GM12878 (cell line): ENCODE data around the gene ICA1L. TPM values are rescaled to one million over a fixed set of nuclear protein-coding genes. Genes with fewer than 3 reads are reported as not detected.

ENCODE experiments used
- ATAC-seq: fragments of 200-7000 bp; cut with Tn5 transposase; 3 replicates; pipeline ENCODE4 v1.9.1; 2020; ENCODE audit warnings: mild to moderate bottlenecking, moderate library complexity
- BruUV-seq: library from RNA; stranded (reverse); fragments of 400-500 nt; replicated peaks from 2 replicates; lab custom pipeline; 2021; lab: Mats Ljungman, UMichigan
- CTCF ChIA-PET: fragments of 300-600 bp; sonication (Branson Sonifier 250); formaldehyde crosslinking; extraction: SDS; loops from one replicate; lab custom pipeline; 2021; ENCODE audit warnings: inconsistent platforms; lab: Yijun Ruan, JAX
- POLR2A ChIA-PET: fragments of 350-600 bp; formaldehyde crosslinking; extraction: SDS; loops from one replicate; lab custom pipeline; 2021; ENCODE audit warnings: inconsistent platforms; lab: Charles Lee
- RAD21 ChIA-PET: fragments of 300-600 bp; sonication (Branson Sonifier 250); formaldehyde crosslinking; loops from one replicate; lab custom pipeline; 2023; ENCODE audit warnings: antibody characterized with exemption; ENCODE audit not compliant: unreplicated experiment; lab: Charles Lee
- SMC1A ChIA-PET: fragments of 300-600 bp; sonication (Branson Sonifier 250); formaldehyde crosslinking; loops from one replicate; lab custom pipeline; 2023; ENCODE audit not compliant: unreplicated experiment, uncharacterized antibody; lab: Charles Lee
- DNase-seq: peaks from one replicate; pipeline ENCODE4 v3.0.0-alpha.2; 2011; ENCODE audit warnings: low read depth, low spot score
- FAIRE-seq: peaks from 3 replicates; lab custom pipeline; 2011; peaks lifted over from hg19 to GRCh38; lab: Jason Lieb, UNC
- H2AFZ ChIP-seq: 2 replicates; pipeline ENCODE4 v1.6.0; 2011; ENCODE audit warnings: low read depth, low read length, control low read depth; ENCODE audit not compliant: control insufficient read depth
- H3K27ac ChIP-seq: 2 replicates; pipeline ENCODE4 v1.5.1; 2011; ENCODE audit warnings: control low read depth; ENCODE audit not compliant: control insufficient read depth, insufficient read depth
- H3K27me3 ChIP-seq, 2 experiments: replicated peaks in 1 of 2; 2 replicates each; pipeline versions ENCODE4 v1.6.0 to v1.6.1; 2011; ENCODE audit warnings: low read length in 1 of 2; ENCODE audit not compliant: control insufficient read depth in 2 of 2, insufficient read depth in 2 of 2
- H3K36me3 ChIP-seq, 2 experiments: 2 replicates each; pipeline ENCODE4 v1.5.1; 2011; ENCODE audit warnings: low read length in 1 of 2; ENCODE audit not compliant: control insufficient read depth in 2 of 2, insufficient read depth in 2 of 2
- H3K4me1 ChIP-seq: 2 replicates; pipeline ENCODE4 v1.6.1; 2011; ENCODE audit warnings: mild to moderate bottlenecking, low read length, moderate library complexity, mixed read lengths; ENCODE audit not compliant: control insufficient read depth, insufficient read depth
- H3K4me2 ChIP-seq: 2 replicates; pipeline ENCODE4 v1.6.0; 2011; ENCODE audit warnings: control low read depth; ENCODE audit not compliant: control insufficient read depth, insufficient read depth
- H3K4me3 ChIP-seq: fragments of 200-600 bp; sonication (generic); 2 replicates; pipeline ENCODE4 v1.5.1; 2016
- H3K79me2 ChIP-seq: 2 replicates; pipeline ENCODE4 v1.6.0; 2011; ENCODE audit warnings: low read length; ENCODE audit not compliant: control insufficient read depth, insufficient read depth
- H3K9ac ChIP-seq: 2 replicates; pipeline ENCODE4 v1.8.0; 2011; ENCODE audit warnings: low read length, control low read depth, mixed read lengths; ENCODE audit not compliant: control insufficient read depth, insufficient read depth
- H3K9me3 ChIP-seq: replicated peaks from 3 replicates; pipeline ENCODE4 v1.5.1; 2011; ENCODE audit warnings: mild to moderate bottlenecking, low read length; ENCODE audit not compliant: control insufficient read depth, insufficient read depth
- H4K20me1 ChIP-seq: 2 replicates; pipeline ENCODE4 v1.6.0; 2011; ENCODE audit not compliant: control insufficient read depth, insufficient read depth
- CBX5 ChIP-seq: sonication (generic); IDR thresholded peaks from 2 replicates; pipeline ENCODE4 v1.6.1; 2016; ENCODE audit warnings: low read depth, moderate library complexity, mild to moderate bottlenecking, inconsistent platforms
- CREM ChIP-seq: IDR thresholded peaks from 2 replicates; pipeline ENCODE4 v1.6.1; 2014; ENCODE audit warnings: antibody characterized with exemption, low read depth
- HDAC6 ChIP-seq: fragments of 200-600 bp; sonication (generic); IDR thresholded peaks from one replicate; pipeline ENCODE4 v1.8.0; 2017; ENCODE audit warnings: antibody characterized with exemption; ENCODE audit not compliant: unreplicated experiment
- SMAD5 ChIP-seq: IDR thresholded peaks from 2 replicates; pipeline ENCODE4 v1.6.1; 2016; ENCODE audit warnings: antibody characterized with exemption, low read depth
- WGBS: methylation state at CpG from one replicate; pipeline ENCODE4 v1.1.6; 2016; ENCODE audit warnings: low lambda C conversion rate; ENCODE audit not compliant: insufficient replicate concordance, insufficient coverage; ENCODE audit errors: missing lambda C conversion rate; 5-methylcytosine and 5-hydroxymethylcytosine counted together
- in situ Hi-C: fragments of 300-500 bp; cut with MboI; formaldehyde crosslinking; loops from 9 replicates; pipeline ENCODE4 v1.14.3; 2018; ENCODE audit warnings: mixed read lengths
- intact Hi-C: fragments of 100-400 bp; cut with micrococcal nuclease; formaldehyde crosslinking; loops from one replicate; pipeline ENCODE4 v1.14.2; 2022; ENCODE audit not compliant: unreplicated experiment
- polyA plus RNA-seq, 11 experiments: library from polyadenylated mRNA; depleted of rRNA in 4 of 11; unstranded in 6 of 11; stranded (reverse) in 5 of 11; fragments of >200 nt; fragmentation: Nextera tagmentation in 4 of 11; fragmentation: Illumina TruSeq in 1 of 11; extraction: Ambion mirVana in 4 of 11; extraction: Trizol in 1 of 11; gene quantifications; 1 replicate in 1 of 11; 2 replicates in 10 of 11; pipeline versions ENCODE4 v1.2.1 to v1.2.3, GENCODE V29; 2011 to 2016; ENCODE audit warnings: inconsistent platforms in 2 of 11, missing spikeins in 2 of 11, low read depth in 1 of 11
- total RNA-seq, 4 experiments: library from RNA; depleted of rRNA in 3 of 4; stranded (reverse); fragments of >200 nt in 3 of 4; fragmentation: Illumina TruSeq in 1 of 4; extraction: Trizol in 1 of 4; gene quantifications; 2 replicates each; pipeline versions ENCODE4 v1.2.1 to v1.2.3, GENCODE V29; 2013 to 2021

Gene ICA1L
- total and polyA plus RNA-seq, 10 of the 15 experiments (the other 5 are each of a cell fraction or from before 2014, with no cell fraction given), result 0.85 to 7.4 (median 3.6) TPM

DNA sequence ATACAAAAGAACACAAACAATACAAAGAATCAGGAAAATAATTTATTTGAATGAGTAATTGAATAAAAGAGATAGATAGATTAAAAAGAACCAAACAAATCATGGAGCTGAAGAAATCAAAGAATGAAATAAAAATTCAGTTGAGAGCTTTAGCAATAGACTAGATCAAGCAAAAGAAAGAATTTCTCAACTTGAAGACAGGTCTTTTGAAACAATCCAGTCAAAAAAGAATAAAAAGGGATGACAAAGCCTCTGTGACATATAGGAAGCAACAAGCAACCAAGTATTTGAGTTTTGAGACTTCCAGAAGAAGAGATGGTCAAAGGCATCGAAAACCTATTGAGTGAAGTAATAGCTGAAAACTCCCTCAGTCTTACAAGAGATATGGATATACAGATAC is 128.0 kb downstream of the ICA1L start:
- Histone ChIP-seq H3K4me2 (no peak overlapping the region), H3K4me3 (no peak overlapping the region), H3K27me3 (no peaks in the 10 kb centered on the region), H4K20me1 (no peaks in the 10 kb centered on the region), H3K9me3 (peaks cover 8% of the 10 kb centered on the region; the same call in 2 of the 3 replicates), H3K79me2 (no peaks in the 10 kb centered on the region), H2AFZ (no peak overlapping the region), H3K36me3 (peaks cover 0 to 3% of the 10 kb centered on the region in 2 experiments; a peak in 2 of 4 replicates), H3K9ac (no peak overlapping the region), H3K27ac (no peak overlapping the region), H3K4me1 (no peaks in the 10 kb centered on the region)
- CTCF ChIA-PET, result no interaction called here
- POLR2A ChIA-PET, result no interaction called here
- BruUV-seq, result no TSS peak
- DNase-seq (no peak), FAIRE-seq (no peak), ATAC-seq (no peak)
- 0 out of 2 replicates have a peak, but pooled peaks have one; percentile 37 for TF ChIP-seq CBX5
- TF ChIP-seq CREM, result no peak
- TF ChIP-seq SMAD5, result no peak
- RAD21 ChIA-PET, result no interaction called here
- SMC1A ChIA-PET, result interaction anchor here (1.2 to 1.4 kb wide), 2 partner anchors 9 to 43 kb away, joined by 3 to 5 read pairs; no protein-coding TSS in a partner anchor
- in situ Hi-C loops, result no loop called here
- intact Hi-C loops, result no loop called here
- 92% methylated on average over 1 of the region's 1 CpG for WGBS

DNA sequence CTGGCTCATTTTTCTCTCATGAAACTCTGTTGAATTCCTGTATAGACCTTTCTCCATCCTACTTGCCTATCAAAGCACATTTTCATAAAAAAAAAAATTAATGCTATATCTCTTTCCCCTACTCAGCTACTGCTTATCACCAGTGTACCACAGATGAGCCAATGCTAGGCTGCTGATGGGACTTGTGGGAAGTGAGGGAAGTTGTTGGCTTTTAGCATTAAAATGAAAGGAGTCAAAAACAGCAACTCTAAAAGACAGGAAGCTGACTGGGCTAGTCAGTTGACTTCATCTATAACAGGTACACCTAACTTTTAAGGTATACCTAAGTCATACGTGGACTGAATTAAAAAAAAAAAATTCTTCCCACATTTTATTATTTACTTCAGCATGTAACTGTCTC is 134.7 kb downstream of the ICA1L start:
- in situ Hi-C loops (no loop called here), intact Hi-C loops (no loop called here)
- no peaks in the 10 kb centered on the region for H3K27me3 ChIP-seq
- no peak for TF ChIP-seq HDAC6
- ChIA-PET POLR2A (no interaction called here), CTCF (no interaction called here), SMC1A (no interaction called here), RAD21 (no interaction called here)
- 93% methylated on average over 1 of the region's 1 CpG for WGBS
- H3K36me3 ChIP-seq, result no peaks in the 10 kb centered on the region; a peak in 1 of 4 replicates
- FAIRE-seq, result no peak
- H3K4me3 ChIP-seq, result no peak overlapping the region
- no peaks in the 10 kb centered on the region for H3K79me2 ChIP-seq
- BruUV-seq, result no TSS peak
- no peak overlapping the region for H3K9ac ChIP-seq
- DNase-seq, result no peak
- no peaks in the 10 kb centered on the region for H3K4me1 ChIP-seq
- H3K4me2 ChIP-seq, result no peak overlapping the region
- no peak overlapping the region for H2AFZ ChIP-seq
- H3K9me3 ChIP-seq, result peaks cover 7% of the 10 kb centered on the region; the same call in 2 of the 3 replicates
- ATAC-seq, result no peak
- no peak overlapping the region for H3K27ac ChIP-seq
- H4K20me1 ChIP-seq, result no peaks in the 10 kb centered on the region
